ENCODE measurements around the gene UBQLN3. TPM values are rescaled to one million over a fixed set of nuclear protein-coding genes. Genes with fewer than 3 reads are reported as not detected.

The UBQLN3 gene
- total and polyA plus RNA-seq, 2 donors (not counting 3 experiments of a cell fraction or from before 2014, with no cell fraction given): not detected

GRCh38 chr11:5507933-5508305, 1.8 kb downstream of the UBQLN3 start:
- Histone ChIP-seq H2AFZ (ENCODE audit: low read depth, low read length) (no peak overlapping the region), H3K9me3 (replicated peaks; ENCODE audit: control insufficient read depth, insufficient read depth, low read length) (no peaks in the 10 kb centered on the region), H3K4me1 (ENCODE audit: control insufficient read depth, extremely low read depth, insufficient read depth, low read length) (no peaks in the 10 kb centered on the region), H3K4me3 (replicated peaks in 1 of 3; ENCODE audit: insufficient read depth in 1 of 3, low read depth in 1 of 3, low read length in 3 of 3) (no peak overlapping the region), H3K9me1 (replicated peaks; ENCODE audit: control insufficient read depth, extremely low read depth, insufficient read depth, low read length) (no peaks in the 10 kb centered on the region), H3K27ac (ENCODE audit: insufficient read depth, low read depth, low read length) (no peak overlapping the region), H3K27me3 (ENCODE audit: control insufficient read depth in 2 of 2, insufficient read depth in 2 of 2, low read length in 2 of 2) (peaks cover 0 to 2% of the 10 kb centered on the region in 2 experiments), H3K9ac (replicated peaks; ENCODE audit: extremely low read depth, insufficient read depth, low read length) (no peak overlapping the region), H3K79me2 (ENCODE audit: control insufficient read depth, insufficient read depth, low read length) (no peaks in the 10 kb centered on the region), H3K4me2 (ENCODE audit: insufficient read depth, low read length) (no peak overlapping the region), H3K36me3 (ENCODE audit: control insufficient read depth in 2 of 2, extremely low read depth in 1 of 2, insufficient read depth in 2 of 2, low read length in 2 of 2) (no peaks in the 10 kb centered on the region), H4K20me1 (replicated peaks; ENCODE audit: control insufficient read depth, extremely low read depth, insufficient read depth, low read length) (no peaks in the 10 kb centered on the region)
- TF ChIP-seq POLR2AphosphoS5 (IDR thresholded peaks at IDR 0.05; ENCODE audit: insufficient read depth, low read depth, low read length): no peak
- TF ChIP-seq EZH2 (IDR thresholded peaks at IDR 0.05; ENCODE audit: borderline replicate concordance, low read depth, low read length, severe bottlenecking): no peak
- TF ChIP-seq GATA2 (IDR thresholded peaks at IDR 0.05; ENCODE audit: insufficient read depth, insufficient read length, low read depth, low read length): no peak
- no peak for TF ChIP-seq MYC (IDR thresholded peaks at IDR 0.05; ENCODE audit: low read depth, low read length)
- TF ChIP-seq MAX (IDR thresholded peaks at IDR 0.05; ENCODE audit: insufficient read depth, insufficient read length): no peak
- no peak for TF ChIP-seq POLR2A (IDR thresholded peaks at IDR 0.05; ENCODE audit: low read depth, low read length)
- no peak for TF ChIP-seq JUN (IDR thresholded peaks at IDR 0.05; ENCODE audit: borderline replicate concordance, insufficient read depth, insufficient read length, low read depth)
- TF ChIP-seq FOS (IDR thresholded peaks at IDR 0.05; ENCODE audit: borderline replicate concordance, insufficient read depth, low read length): no peak
- no peak for TF ChIP-seq CTCF (IDR thresholded peaks at IDR 0.05; ENCODE audit: extremely low read depth in 1 of 2, insufficient read depth in 1 of 2, low read depth in 1 of 2, low read length in 2 of 2)
- POLR2A ChIA-PET: no interaction called here
- DNase-seq (ENCODE audit: low read depth, low spot score): no peak
- intact Hi-C loops (cut with micrococcal nuclease) (no loop called here), dilution Hi-C loops (cut with MboI; ENCODE audit: extremely low pct_ligation_motif_present, low sequenced_read_pairs) (no loop called here)
- CTCF ChIA-PET: no interaction called here
- no peak for FAIRE-seq
- no TSS peak for BruUV-seq (replicated peaks)

All from endothelial cell of umbilical vein (primary cell).